ENCODE results near the gene FGFBP3. TPM values are rescaled to one million over a fixed set of nuclear protein-coding genes. Genes with fewer than 3 reads are reported as not detected.

Gene FGFBP3
- total and polyA plus RNA-seq, 10 donors: 0.59 to 2.0 (median 1.1) TPM

DNA sequence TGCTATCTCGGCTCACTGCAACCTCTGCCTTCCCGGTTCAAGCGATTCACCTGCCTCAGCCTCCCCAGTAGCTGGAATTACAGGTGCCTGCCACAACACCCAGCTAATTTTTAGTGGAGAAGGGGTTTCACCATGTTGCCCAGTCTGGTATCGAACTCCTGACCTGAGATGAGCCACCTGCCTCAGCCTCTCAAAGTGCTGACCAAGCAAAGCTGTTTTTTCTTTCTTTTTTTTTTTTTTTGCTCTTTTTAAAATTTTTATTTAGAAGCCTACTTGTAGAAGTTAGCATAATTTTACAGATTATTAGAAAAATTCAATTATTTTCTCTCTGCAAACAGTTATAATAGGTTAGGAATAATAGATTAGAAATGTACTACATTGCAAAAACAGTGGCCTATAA lies 1.2 kb upstream of the FGFBP3 start:
- Histone ChIP-seq H3K27me3 (replicated peaks in 1 of 7) (no peaks in the 10 kb centered on the region), H3K36me3 (no peaks in the 10 kb centered on the region), H3K4me1 (peaks cover 12 to 36% (median 22%) of the 10 kb centered on the region in 6 donors), H3K9me3 (no peaks in the 10 kb centered on the region), H3K27ac (no peak overlapping the region), H3K4me3 (no peak overlapping the region)
- 82 to 95% (median 94%) methylated on average over 4 of the region's 4 CpGs for WGBS, 5 donors
- TF ChIP-seq POLR2A (IDR thresholded peaks at IDR 0.05) (no peak), POLR2AphosphoS5 (IDR thresholded peaks at IDR 0.05) (no peak)
- TF ChIP-seq, protein P1, sequence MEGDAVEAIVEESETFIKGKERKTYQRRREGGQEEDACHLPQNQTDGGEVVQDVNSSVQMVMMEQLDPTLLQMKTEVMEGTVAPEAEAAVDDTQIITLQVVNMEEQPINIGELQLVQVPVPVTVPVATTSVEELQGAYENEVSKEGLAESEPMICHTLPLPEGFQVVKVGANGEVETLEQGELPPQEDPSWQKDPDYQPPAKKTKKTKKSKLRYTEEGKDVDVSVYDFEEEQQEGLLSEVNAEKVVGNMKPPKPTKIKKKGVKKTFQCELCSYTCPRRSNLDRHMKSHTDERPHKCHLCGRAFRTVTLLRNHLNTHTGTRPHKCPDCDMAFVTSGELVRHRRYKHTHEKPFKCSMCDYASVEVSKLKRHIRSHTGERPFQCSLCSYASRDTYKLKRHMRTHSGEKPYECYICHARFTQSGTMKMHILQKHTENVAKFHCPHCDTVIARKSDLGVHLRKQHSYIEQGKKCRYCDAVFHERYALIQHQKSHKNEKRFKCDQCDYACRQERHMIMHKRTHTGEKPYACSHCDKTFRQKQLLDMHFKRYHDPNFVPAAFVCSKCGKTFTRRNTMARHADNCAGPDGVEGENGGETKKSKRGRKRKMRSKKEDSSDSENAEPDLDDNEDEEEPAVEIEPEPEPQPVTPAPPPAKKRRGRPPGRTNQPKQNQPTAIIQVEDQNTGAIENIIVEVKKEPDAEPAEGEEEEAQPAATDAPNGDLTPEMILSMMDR (IDR thresholded peaks at IDR 0.05 in 8 of 11, conservative IDR thresholded peaks at IDR 0.05 in 3 of 11): no peak
- DNase-seq: no peak
- intact Hi-C loops (cut with DNase I; ENCODE audit: low total_unique reads): loop anchor here (10.0 kb wide), 1 partner anchor 526 kb away; no protein-coding TSS in a partner anchor

DNA sequence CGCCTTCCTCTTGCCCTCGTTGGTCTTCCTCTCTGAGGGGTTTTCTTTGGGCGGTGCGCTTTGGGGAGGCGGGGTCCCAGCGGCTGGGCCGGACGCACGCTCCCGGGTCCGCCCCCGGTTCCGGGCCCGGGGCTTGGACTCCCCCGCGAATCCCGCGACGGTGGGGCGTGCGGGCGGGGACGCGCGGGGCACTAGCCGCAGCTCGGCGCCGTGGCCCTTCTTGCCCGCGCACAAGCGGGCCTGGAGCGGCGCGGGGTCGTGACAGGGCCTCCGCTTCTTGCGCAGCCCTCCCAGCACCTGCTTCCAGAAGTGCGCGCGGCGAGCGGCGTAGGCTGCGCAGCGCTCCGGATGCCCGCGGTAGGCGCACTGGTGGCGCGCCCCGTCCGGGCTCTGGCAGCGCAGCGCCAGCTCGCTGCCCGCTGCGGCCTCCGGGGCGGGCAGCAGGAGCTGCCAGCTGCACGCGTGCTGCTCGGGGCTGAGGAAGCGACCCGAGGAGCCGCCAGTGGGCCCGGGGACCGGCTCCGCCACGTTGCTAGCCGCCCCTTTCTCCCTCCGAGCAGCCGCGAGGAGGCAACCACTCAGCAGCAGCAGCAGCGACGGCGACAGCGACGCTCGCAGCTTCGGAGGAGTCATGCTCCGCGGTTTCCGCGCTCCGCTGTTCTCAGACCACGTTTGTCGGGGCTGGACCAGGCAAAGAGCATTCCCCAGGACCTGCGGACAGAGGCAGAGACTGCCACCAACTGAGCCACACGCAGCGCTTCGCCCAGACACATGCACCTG lies 759 bp downstream of the FGFBP3 start:
- H3K4me1 ChIP-seq: peaks cover 12 to 36% (median 23%) of the 10 kb centered on the region in 6 donors
- DNase-seq: peak; percentile 94
- no peaks in the 10 kb centered on the region for H3K27me3 ChIP-seq (replicated peaks in 1 of 7)
- no peaks in the 10 kb centered on the region for H3K36me3 ChIP-seq
- TF ChIP-seq, protein P1 (IDR thresholded peaks at IDR 0.05 in 8 of 11, conservative IDR thresholded peaks at IDR 0.05 in 3 of 11): peak in 6 of 11 experiments; percentile 20 to 61 (median 30)
- TF ChIP-seq POLR2AphosphoS5 (IDR thresholded peaks at IDR 0.05) (peak; percentile 38 to 69 (median 69)), POLR2A (IDR thresholded peaks at IDR 0.05) (no peak)
- WGBS, 5 donors: 0 to 1% (median 0%) methylated on average over 8 to 93 of the region's 93 CpGs
- H3K27ac ChIP-seq: peak overlapping the region; percentile 62 to 91 (median 86)
- peak overlapping the region; percentile 86 to 100 (median 96) for H3K4me3 ChIP-seq
- H3K9me3 ChIP-seq: no peaks in the 10 kb centered on the region
- intact Hi-C loops (cut with DNase I; ENCODE audit: low total_unique reads): no loop called here

DNA sequence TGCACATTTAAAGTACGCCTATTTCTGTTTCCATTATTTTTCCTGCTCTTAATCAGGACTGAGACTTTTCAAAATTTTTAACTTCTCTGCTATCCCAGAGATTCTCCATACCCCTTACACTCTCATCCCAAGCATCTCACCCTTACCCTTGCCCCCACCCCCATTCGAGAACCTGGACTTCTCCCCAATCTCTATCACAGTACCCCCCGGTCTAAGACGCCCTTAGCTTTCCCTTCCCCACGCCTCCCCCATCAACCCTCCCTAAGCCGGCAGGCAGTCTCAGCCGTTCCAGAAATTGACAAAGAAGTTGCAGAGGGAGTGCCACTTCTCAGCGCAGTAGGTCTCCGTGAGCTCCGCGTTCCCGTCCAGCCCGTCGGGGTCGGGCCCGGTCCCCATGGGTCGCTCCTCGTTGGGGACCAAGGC lies 1.4 kb downstream of the FGFBP3 start:
- Histone ChIP-seq H3K27me3 (replicated peaks in 1 of 7) (no peaks in the 10 kb centered on the region), H3K36me3 (no peaks in the 10 kb centered on the region), H3K9me3 (no peaks in the 10 kb centered on the region), H3K27ac (peak overlapping the region; percentile 62 to 91 (median 86)), H3K4me1 (peaks cover 12 to 36% (median 23%) of the 10 kb centered on the region in 6 donors), H3K4me3 (peak overlapping the region; percentile 86 to 100 (median 96))
- DNase-seq: no peak
- 3 to 6% (median 5%) methylated on average over 15 to 18 of the region's 18 CpGs for WGBS, 5 donors
- intact Hi-C loops (cut with DNase I; ENCODE audit: low total_unique reads): no loop called here
- TF ChIP-seq, protein P1 (IDR thresholded peaks at IDR 0.05 in 8 of 11, conservative IDR thresholded peaks at IDR 0.05 in 3 of 11): no peak
- TF ChIP-seq POLR2AphosphoS5 (IDR thresholded peaks at IDR 0.05) (no peak), POLR2A (IDR thresholded peaks at IDR 0.05) (no peak)

DNA sequence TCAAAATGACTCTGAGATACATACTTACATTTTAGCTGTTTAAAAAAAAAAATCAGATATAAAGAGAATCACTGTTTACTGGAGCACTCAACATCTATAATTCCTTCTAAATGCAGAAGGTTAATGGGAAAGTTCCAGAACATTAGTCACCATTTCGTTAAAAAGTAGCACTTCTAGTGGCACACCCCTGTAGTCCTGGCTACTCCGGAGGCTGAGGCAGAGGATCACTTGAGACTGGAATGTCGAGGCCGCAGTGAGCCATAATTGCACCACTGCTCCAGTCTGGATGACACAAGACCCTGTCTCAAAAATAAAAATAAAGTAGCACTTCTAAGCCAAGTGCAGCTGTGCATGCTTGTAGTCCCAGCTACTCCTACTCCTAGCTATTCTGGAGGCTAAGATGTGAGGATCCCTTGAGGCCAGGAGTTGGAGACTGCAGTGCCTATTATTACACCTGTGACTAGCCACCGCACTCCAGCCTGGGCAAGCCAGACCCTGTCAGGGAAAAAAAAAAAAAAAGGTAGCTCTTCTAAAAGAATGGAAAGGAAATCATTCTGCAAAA lies 2.2 kb downstream of the FGFBP3 start:
- Histone ChIP-seq H3K9me3 (no peaks in the 10 kb centered on the region), H3K27me3 (replicated peaks in 1 of 7) (no peaks in the 10 kb centered on the region), H3K4me3 (peak overlapping the region in 1 of 8 donors; percentile 97), H3K27ac (no peak overlapping the region), H3K36me3 (no peaks in the 10 kb centered on the region), H3K4me1 (peaks cover 12 to 39% (median 23%) of the 10 kb centered on the region in 6 donors)
- intact Hi-C loops (cut with DNase I; ENCODE audit: low total_unique reads): no loop called here
- TF ChIP-seq, protein P1 (IDR thresholded peaks at IDR 0.05 in 8 of 11, conservative IDR thresholded peaks at IDR 0.05 in 3 of 11): no peak
- TF ChIP-seq POLR2A (IDR thresholded peaks at IDR 0.05) (no peak), POLR2AphosphoS5 (IDR thresholded peaks at IDR 0.05) (no peak)
- no peak for DNase-seq
- 81 to 93% (median 92%) methylated on average over 5 of the region's 5 CpGs for WGBS, 5 donors
